GM19238 (cell line): ENCODE results near the gene TMEFF2.

Experiments used
- DNase-seq: peaks from one replicate; pipeline ENCODE4 v3.0.0; 2011; ENCODE audit warnings: low spot score; ENCODE audit not compliant: insufficient read length

TMEFF2 gene

GRCh38 chr2:191907091-191907490 lies 287.6 kb downstream of the TMEFF2 start:
- DNase-seq = no peak

- no peak for DNase-seq
These were observed 289.4 kb downstream of the TMEFF2 start for GRCh38 chr2:191905336-191905735.

GRCh38 chr2:191901031-191901430 lies 293.7 kb downstream of the TMEFF2 start:
- no peak for DNase-seq

GRCh38 chr2:191899410-191899809 lies 295.3 kb downstream of the TMEFF2 start:
- DNase-seq = no peak
